GM23248 (cell line): ENCODE measurements around the gene PPM1H. TPM values are rescaled to one million over a fixed set of nuclear protein-coding genes. Genes with fewer than 3 reads are reported as not detected.
"Not testable (repeated sequence)": the region's sequence is repeated elsewhere in the genome, so short reads cannot be mapped to it uniquely, and the experiment has no call there.

ENCODE experiments used
- DNase-seq: peaks from one replicate; pipeline ENCODE4 v3.0.0-alpha.2; 2015
- H2AFZ ChIP-seq: fragments of 200-600 bp; sonication (generic); 2 replicates; pipeline ENCODE4 v1.6.1; 2016; ENCODE audit warnings: antibody characterized with exemption
- H3F3A ChIP-seq: fragments of 200-600 bp; sonication (generic); 2 replicates; pipeline ENCODE4 v1.6.1; 2016; ENCODE audit warnings: mild to moderate bottlenecking, antibody characterized with exemption, mixed run types; ENCODE audit not compliant: insufficient read depth
- H3K27ac ChIP-seq: fragments of 200-600 bp; sonication (generic); 2 replicates; pipeline ENCODE4 v1.5.1; 2016; ENCODE audit warnings: mild to moderate bottlenecking
- H3K27me3 ChIP-seq: fragments of 200-600 bp; sonication (generic); replicated peaks from 2 replicates; pipeline ENCODE4 v1.6.1; 2016; ENCODE audit warnings: mild to moderate bottlenecking; ENCODE audit not compliant: insufficient read depth
- H3K36me3 ChIP-seq: fragments of 200-600 bp; sonication (generic); 2 replicates; pipeline ENCODE4 v1.6.1; 2016; ENCODE audit warnings: low read depth, mild to moderate bottlenecking
- H3K4me1 ChIP-seq: fragments of 200-600 bp; sonication (generic); 2 replicates; pipeline ENCODE4 v1.6.1; 2016; ENCODE audit warnings: mild to moderate bottlenecking; ENCODE audit not compliant: insufficient read depth
- H3K4me2 ChIP-seq: fragments of 200-600 bp; sonication (generic); one replicate; pipeline ENCODE4 v1.6.1; 2016; ENCODE audit warnings: mild to moderate bottlenecking; ENCODE audit not compliant: unreplicated experiment
- H3K4me3 ChIP-seq: fragments of 200-600 bp; sonication (generic); 2 replicates; pipeline ENCODE4 v1.5.1; 2016; ENCODE audit warnings: mild to moderate bottlenecking
- H3K79me2 ChIP-seq: fragments of 200-600 bp; sonication (generic); 2 replicates; pipeline ENCODE4 v1.6.1; 2016; ENCODE audit warnings: mild to moderate bottlenecking; ENCODE audit not compliant: insufficient read depth
- H3K9ac ChIP-seq: fragments of 200-600 bp; sonication (generic); 2 replicates; pipeline ENCODE4 v1.6.1; 2016; ENCODE audit warnings: mild to moderate bottlenecking
- H3K9me2 ChIP-seq: fragments of 200-600 bp; sonication (generic); 2 replicates; pipeline ENCODE4 v1.6.1; 2016; ENCODE audit warnings: mixed run types, mild to moderate bottlenecking, moderate library complexity; ENCODE audit not compliant: insufficient read depth
- H3K9me3 ChIP-seq: fragments of 200-600 bp; sonication (generic); one replicate; pipeline ENCODE4 v1.6.1; 2017; ENCODE audit warnings: low read depth
- H4K20me1 ChIP-seq: fragments of 200-600 bp; sonication (generic); 2 replicates; pipeline ENCODE4 v1.6.0; 2016; ENCODE audit not compliant: insufficient read depth
- EZH2 ChIP-seq: fragments of 200-600 bp; sonication (generic); IDR thresholded peaks from 2 replicates; pipeline ENCODE4 v1.6.1; 2018; ENCODE audit warnings: antibody characterized with exemption, mild to moderate bottlenecking; ENCODE audit not compliant: insufficient read depth, poor library complexity, severe bottlenecking
- EZH2phosphoT487 ChIP-seq: fragments of 200-600 bp; sonication (generic); IDR thresholded peaks from 2 replicates; pipeline ENCODE4 v1.6.1; 2018; ENCODE audit warnings: antibody characterized with exemption, moderate library complexity, mild to moderate bottlenecking, low read depth; ENCODE audit not compliant: insufficient read depth
- WGBS, 2 experiments: methylation state at CpG; one replicate each; pipeline ENCODE4 v1.1.6; 2015 to 2017; ENCODE audit warnings: low lambda C conversion rate in 2 of 2, low coverage in 1 of 2; ENCODE audit errors: missing lambda C conversion rate in 2 of 2; 5-methylcytosine and 5-hydroxymethylcytosine counted together
- in situ Hi-C: fragments of 300-500 bp; cut with MboI; formaldehyde crosslinking; loops from 2 replicates; pipeline ENCODE4 v1.15.0; 2020
- polyA plus RNA-seq: library from polyadenylated mRNA; unstranded; fragments of >200 nt; fragmentation: Nextera tagmentation; extraction: Ambion mirVana; gene quantifications from 2 replicates; pipeline ENCODE4 v1.2.1, GENCODE V29; 2016
- total RNA-seq: library from RNA; depleted of rRNA; stranded (reverse); fragments of >200 nt; shearing (Covaris generic); gene quantifications from 2 replicates; pipeline ENCODE4 v1.2.3, GENCODE V29; 2014

Gene PPM1H
- total and polyA plus RNA-seq, 2 experiments from 2014 or later: 0.13 to 1.2 TPM

DNA sequence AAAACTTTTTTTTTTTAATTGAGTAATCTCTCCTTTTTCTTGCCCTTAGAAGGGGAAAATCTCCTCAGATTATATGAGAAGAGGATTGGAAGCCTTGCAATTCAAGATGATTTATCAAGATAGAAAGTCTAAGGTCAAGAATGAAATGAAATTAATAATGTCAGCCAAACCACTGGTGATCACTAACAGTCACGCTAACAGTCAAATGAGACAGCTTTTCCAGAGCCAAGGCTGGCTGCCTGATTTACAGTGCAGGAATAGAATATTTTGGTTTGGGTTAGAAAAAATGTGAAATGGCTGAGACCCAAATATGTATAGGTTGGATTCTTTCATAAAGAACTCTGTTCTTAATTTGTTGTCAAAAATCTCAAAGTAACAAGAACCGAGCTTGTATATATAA, 204.3 kb downstream of the PPM1H start:
- H3K9me2 ChIP-seq: no peaks in the 10 kb centered on the region
- DNase-seq: peak; percentile 89
- TF ChIP-seq EZH2 (no peak), EZH2phosphoT487 (0 out of 2 replicates have a peak, but pooled peaks have one; percentile 46)
- H4K20me1 ChIP-seq: no peaks in the 10 kb centered on the region
- H3K9me3 ChIP-seq: no peaks in the 10 kb centered on the region
- no peaks in the 10 kb centered on the region for H3K79me2 ChIP-seq
- in situ Hi-C loops: no loop called here
- H3K4me2 ChIP-seq: peak overlapping the region; percentile 90
- no peaks in the 10 kb centered on the region for H3K27me3 ChIP-seq
- H3K36me3 ChIP-seq: no peaks in the 10 kb centered on the region
- peaks cover 68% of the 10 kb centered on the region for H3K4me1 ChIP-seq
- no peak overlapping the region for H2AFZ ChIP-seq
- peak overlapping the region; percentile 56 for H3K4me3 ChIP-seq
- H3F3A ChIP-seq: peaks cover 62% of the 10 kb centered on the region
- peak overlapping the region; percentile 98 for H3K27ac ChIP-seq
- WGBS, 2 experiments: 0% methylated on average over 2 of the region's 2 CpGs
- peak overlapping the region; percentile 79 for H3K9ac ChIP-seq

DNA sequence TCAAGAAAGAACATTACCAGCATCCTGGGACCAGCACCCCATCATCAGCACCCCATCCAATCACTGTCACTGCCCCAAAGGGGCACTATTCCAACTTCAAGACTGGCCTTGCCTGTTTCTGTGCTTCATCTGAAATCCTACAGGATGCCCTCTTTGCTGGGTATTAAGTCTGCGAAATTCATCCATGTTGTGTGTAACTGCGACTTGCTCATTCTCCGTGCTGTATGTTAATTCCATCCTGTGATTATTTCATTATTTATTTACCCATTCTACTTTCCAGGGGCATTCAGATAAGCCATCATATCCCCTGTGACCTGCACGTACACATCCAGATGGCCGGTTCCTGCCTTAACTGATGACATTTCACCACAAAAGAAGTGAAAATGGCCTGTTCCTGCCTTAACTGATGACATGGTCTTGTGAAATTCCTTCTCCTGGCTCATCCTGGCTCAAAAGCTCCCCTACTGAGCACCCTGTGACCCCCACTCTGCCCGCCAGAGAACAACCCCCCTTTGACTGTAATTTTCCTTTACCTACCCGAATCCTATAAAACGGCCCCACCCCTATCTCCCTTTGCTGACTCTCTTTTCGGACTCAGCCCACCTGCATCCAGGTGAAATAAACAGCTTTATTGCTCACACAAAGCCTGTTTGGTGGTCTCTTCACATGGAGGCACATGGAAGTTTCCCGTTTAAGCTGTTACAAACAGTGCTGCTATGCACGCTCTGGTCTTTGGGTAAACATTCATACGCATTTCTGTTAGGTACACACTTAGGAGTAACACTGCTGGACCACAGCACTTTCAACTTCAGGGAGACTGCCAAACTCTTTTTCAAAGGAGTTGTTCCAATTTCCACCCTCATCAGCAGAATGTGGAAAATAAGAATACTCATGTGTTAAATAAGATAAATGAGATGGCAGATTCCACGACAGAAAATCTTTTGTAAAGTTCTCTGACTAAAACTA, 205.1 kb downstream of the PPM1H start:
- H3K36me3 ChIP-seq, H4K20me1 ChIP-seq, in situ Hi-C loops, H3K27me3 ChIP-seq, H3K79me2 ChIP-seq, H3K9me3 ChIP-seq, H2AFZ ChIP-seq, H3K9me2 ChIP-seq: not testable (repeated sequence)
- H3K4me2 ChIP-seq: peak overlapping the region; percentile 90
- H3K27ac ChIP-seq: peak overlapping the region; percentile 98
- H3K4me1 ChIP-seq: peaks cover 74% of the 10 kb centered on the region
- WGBS, 2 experiments: 48 to 49% methylated on average over 13 of the region's 13 CpGs
- peak overlapping the region; percentile 79 for H3K9ac ChIP-seq
- DNase-seq: peak; percentile 75
- peak overlapping the region; percentile 56 for H3K4me3 ChIP-seq
- peaks cover 68% of the 10 kb centered on the region for H3F3A ChIP-seq

DNA sequence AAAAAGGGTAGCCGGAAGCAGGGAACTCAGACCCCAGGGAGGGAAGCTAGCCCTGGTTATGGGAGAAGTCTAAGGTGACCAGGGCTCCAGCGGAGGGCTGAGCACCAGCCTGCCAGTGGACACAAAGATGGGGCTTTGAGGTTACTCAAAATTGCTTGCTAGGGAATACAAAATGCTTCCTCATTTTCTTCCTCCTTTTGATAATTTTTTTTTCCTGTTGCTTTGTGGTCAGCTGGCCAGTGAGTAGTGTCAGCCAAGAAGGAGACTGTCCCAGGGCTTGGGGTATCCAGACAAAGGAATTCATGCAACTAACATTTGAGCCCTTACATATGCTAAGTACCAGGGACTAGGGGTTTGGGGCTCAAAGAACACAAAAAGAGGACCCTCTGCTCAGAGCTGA, 206.2 kb downstream of the PPM1H start:
- no peaks in the 10 kb centered on the region for H4K20me1 ChIP-seq
- WGBS, 2 experiments: 100% methylated on average over 2 of the region's 2 CpGs
- in situ Hi-C loops: no loop called here
- H3K9me3 ChIP-seq: no peaks in the 10 kb centered on the region
- no peak overlapping the region for H3K4me2 ChIP-seq
- H2AFZ ChIP-seq: no peak overlapping the region
- DNase-seq: no peak
- H3K4me1 ChIP-seq: peaks cover 79% of the 10 kb centered on the region
- H3K79me2 ChIP-seq: no peaks in the 10 kb centered on the region
- no peaks in the 10 kb centered on the region for H3K27me3 ChIP-seq
- H3K36me3 ChIP-seq: no peaks in the 10 kb centered on the region
- no peaks in the 10 kb centered on the region for H3K9me2 ChIP-seq
- no peak for TF ChIP-seq EZH2
- H3F3A ChIP-seq: peaks cover 75% of the 10 kb centered on the region
- no peak overlapping the region for H3K9ac ChIP-seq
- peak overlapping the region; percentile 98 for H3K27ac ChIP-seq
- H3K4me3 ChIP-seq: no peak overlapping the region

- peak overlapping the region; percentile 88 for H3K27ac ChIP-seq
- TF ChIP-seq EZH2 (no peak), EZH2phosphoT487 (no peak)
- H3F3A ChIP-seq: peaks cover 60% of the 10 kb centered on the region
- H2AFZ ChIP-seq: no peak overlapping the region
- H3K4me3 ChIP-seq: no peak overlapping the region
- H3K36me3 ChIP-seq: no peaks in the 10 kb centered on the region
- H3K27me3 ChIP-seq: no peaks in the 10 kb centered on the region
- H3K79me2 ChIP-seq: no peaks in the 10 kb centered on the region
- no peak overlapping the region for H3K9ac ChIP-seq
- no peaks in the 10 kb centered on the region for H4K20me1 ChIP-seq
- H3K9me3 ChIP-seq: no peaks in the 10 kb centered on the region
- no peaks in the 10 kb centered on the region for H3K9me2 ChIP-seq
- WGBS, 2 experiments: 97 to 98% methylated on average over 6 of the region's 6 CpGs
- peak; percentile 47 for DNase-seq
- in situ Hi-C loops: no loop called here
- H3K4me1 ChIP-seq: peaks cover 68% of the 10 kb centered on the region
- H3K4me2 ChIP-seq: no peak overlapping the region
These were observed 208.4 kb downstream of the PPM1H start for GRCh38 chr12:62726471-62726980.
